ENCODE results near the gene CD160.

Gene CD160

GRCh38 chr1:145702052-145702451 lies 17.2 kb upstream of the CD160 start:
- H3K9ac ChIP-seq (ENCODE audit: insufficient read length, low read depth), result no peak overlapping the region
- H3K4me3 ChIP-seq (ENCODE audit: insufficient read length, low read depth), result no peak overlapping the region
- H3K36me3 ChIP-seq (ENCODE audit: insufficient read depth, insufficient read length, low read length), result no peaks in the 10 kb centered on the region
- peaks cover under 1% of the 10 kb centered on the region for H3K4me1 ChIP-seq (ENCODE audit: insufficient read depth, insufficient read length)
- H3K27me3 ChIP-seq (ENCODE audit: insufficient read depth, insufficient read length), result peaks cover 4% of the 10 kb centered on the region
- TF ChIP-seq SUZ12 (IDR thresholded peaks at IDR 0.05; ENCODE audit: extremely low read depth, insufficient read depth, insufficient read length) (no peak), ZNF274 (IDR thresholded peaks at IDR 0.05; ENCODE audit: low read depth, low read length) (no peak), YY1 (IDR thresholded peaks at IDR 0.05; ENCODE audit: insufficient read depth, insufficient read length) (no peak)
- no peaks in the 10 kb centered on the region for H3K9me3 ChIP-seq (ENCODE audit: insufficient read depth, low read length)
- DNase-seq (ENCODE audit: low read depth, low spot score), result no peak

GRCh38 chr1:145702826-145703225 lies 16.5 kb upstream of the CD160 start:
- Histone ChIP-seq H3K9ac (ENCODE audit: insufficient read length, low read depth) (no peak overlapping the region), H3K4me1 (ENCODE audit: insufficient read depth, insufficient read length) (peaks cover 7% of the 10 kb centered on the region), H3K4me3 (ENCODE audit: insufficient read length, low read depth) (no peak overlapping the region), H3K27me3 (ENCODE audit: insufficient read depth, insufficient read length) (peaks cover 4% of the 10 kb centered on the region), H3K9me3 (ENCODE audit: insufficient read depth, low read length) (no peaks in the 10 kb centered on the region), H3K36me3 (ENCODE audit: insufficient read depth, insufficient read length, low read length) (no peaks in the 10 kb centered on the region)
- no peak for DNase-seq (ENCODE audit: low read depth, low spot score)
- TF ChIP-seq YY1 (IDR thresholded peaks at IDR 0.05; ENCODE audit: insufficient read depth, insufficient read length) (no peak), SUZ12 (IDR thresholded peaks at IDR 0.05; ENCODE audit: extremely low read depth, insufficient read depth, insufficient read length) (no peak), ZNF274 (IDR thresholded peaks at IDR 0.05; ENCODE audit: low read depth, low read length) (no peak)

- Histone ChIP-seq H3K4me1 (ENCODE audit: insufficient read depth, insufficient read length) (peaks cover 10% of the 10 kb centered on the region), H3K4me3 (ENCODE audit: insufficient read length, low read depth) (no peak overlapping the region), H3K27me3 (ENCODE audit: insufficient read depth, insufficient read length) (no peaks in the 10 kb centered on the region), H3K36me3 (ENCODE audit: insufficient read depth, insufficient read length, low read length) (no peaks in the 10 kb centered on the region), H3K9me3 (ENCODE audit: insufficient read depth, low read length) (no peaks in the 10 kb centered on the region), H3K9ac (ENCODE audit: insufficient read length, low read depth) (no peak overlapping the region)
- TF ChIP-seq ZNF274 (IDR thresholded peaks at IDR 0.05; ENCODE audit: low read depth, low read length) (no peak), SUZ12 (IDR thresholded peaks at IDR 0.05; ENCODE audit: extremely low read depth, insufficient read depth, insufficient read length) (no peak), YY1 (IDR thresholded peaks at IDR 0.05; ENCODE audit: insufficient read depth, insufficient read length) (no peak)
- no peak for DNase-seq (ENCODE audit: low read depth, low spot score)
Observed at GRCh38 chr1:145705622-145706021, 13.7 kb upstream of the CD160 start.

DNA sequence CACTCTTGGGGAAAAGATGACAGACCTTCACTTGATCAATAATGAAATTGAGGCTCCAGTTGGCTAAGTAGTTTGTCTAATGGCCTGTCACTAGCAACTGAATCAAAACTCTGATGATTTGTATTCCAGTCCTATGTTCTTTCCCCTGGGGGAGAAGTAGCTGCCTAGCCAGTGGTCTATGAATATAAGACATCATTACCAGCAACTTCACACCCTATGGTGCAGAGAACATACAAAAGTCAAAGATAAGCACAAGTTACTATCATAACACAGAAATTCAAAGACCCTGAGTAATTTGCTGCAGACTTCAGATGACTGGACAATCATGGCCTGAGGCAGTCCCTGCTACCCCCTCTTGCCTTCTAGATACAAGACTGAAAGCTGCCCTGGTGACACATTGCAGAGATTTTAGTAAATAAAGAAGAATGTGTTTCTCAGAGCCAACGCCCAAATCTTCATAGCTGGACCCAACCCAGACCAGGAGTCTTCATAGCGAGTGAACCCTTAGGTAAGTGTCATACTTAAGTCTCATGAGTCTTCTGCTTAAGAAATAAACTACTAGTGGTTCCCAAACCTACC lies 13.1 kb upstream of the CD160 start:
- TF ChIP-seq YY1 (IDR thresholded peaks at IDR 0.05; ENCODE audit: insufficient read depth, insufficient read length) (no peak), ZNF274 (IDR thresholded peaks at IDR 0.05; ENCODE audit: low read depth, low read length) (no peak), SUZ12 (IDR thresholded peaks at IDR 0.05; ENCODE audit: extremely low read depth, insufficient read depth, insufficient read length) (no peak)
- Histone ChIP-seq H3K4me3 (ENCODE audit: insufficient read length, low read depth) (no peak overlapping the region), H3K9me3 (ENCODE audit: insufficient read depth, low read length) (no peaks in the 10 kb centered on the region), H3K9ac (ENCODE audit: insufficient read length, low read depth) (no peak overlapping the region), H3K27me3 (ENCODE audit: insufficient read depth, insufficient read length) (no peaks in the 10 kb centered on the region), H3K36me3 (ENCODE audit: insufficient read depth, insufficient read length, low read length) (no peaks in the 10 kb centered on the region), H3K4me1 (ENCODE audit: insufficient read depth, insufficient read length) (peaks cover 10% of the 10 kb centered on the region)
- DNase-seq (ENCODE audit: low read depth, low spot score), result no peak

DNA sequence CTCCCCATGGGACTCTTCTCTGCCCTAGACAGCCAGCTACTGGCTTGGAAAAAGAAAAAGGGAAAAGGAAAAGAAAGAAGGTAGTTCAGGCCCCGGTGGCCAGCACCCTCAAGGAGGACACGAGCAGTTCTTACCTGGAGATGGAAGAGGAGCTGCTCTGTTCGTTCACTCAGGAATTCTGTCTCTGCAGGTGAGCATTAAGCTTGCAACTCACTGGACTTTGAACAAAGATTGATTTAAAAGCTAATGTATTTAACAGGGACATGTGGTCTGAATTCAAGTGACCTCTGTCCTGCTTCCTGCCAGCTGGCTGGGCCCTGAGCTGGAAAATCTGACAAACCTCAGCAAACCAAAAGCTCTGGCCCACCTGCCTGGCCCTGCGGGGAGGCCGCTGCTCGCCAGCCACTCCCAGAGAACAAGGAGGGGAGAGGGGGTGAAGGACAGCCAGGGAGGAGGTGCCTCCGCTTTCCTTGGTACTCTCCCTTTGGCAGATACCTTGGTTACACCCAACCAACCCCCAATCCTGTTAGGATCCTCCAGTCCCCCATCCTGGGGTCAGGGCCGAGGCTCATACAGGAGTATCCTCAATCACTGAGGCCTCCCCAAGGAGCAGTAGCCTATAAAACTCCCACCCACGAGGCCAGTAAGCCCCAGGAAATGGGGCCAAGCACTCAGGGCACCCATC lies 12.0 kb upstream of the CD160 start, which contains the start of gene PDZK1:
PDZK1 (minus strand) TSS at position 186 of the 685 bp plus-strand sequence. CDS start 19,347 bp downstream, outside the sequence.
- no peaks in the 10 kb centered on the region for H3K27me3 ChIP-seq (ENCODE audit: insufficient read depth, insufficient read length)
- no peak within 1 kb of the TSS for H3K4me3 ChIP-seq (ENCODE audit: insufficient read length, low read depth)
- DNase-seq (ENCODE audit: low read depth, low spot score), result no peak
- no peaks in the 10 kb centered on the region for H3K9me3 ChIP-seq (ENCODE audit: insufficient read depth, low read length)
- no peak for TF ChIP-seq ZNF274 (IDR thresholded peaks at IDR 0.05; ENCODE audit: low read depth, low read length)
- peaks cover 10% of the 10 kb centered on the region for H3K4me1 ChIP-seq (ENCODE audit: insufficient read depth, insufficient read length)
- H3K9ac ChIP-seq (ENCODE audit: insufficient read length, low read depth), result no peak within 1 kb of the TSS
- no peaks in the 10 kb centered on the region for H3K36me3 ChIP-seq (ENCODE audit: insufficient read depth, insufficient read length, low read length)

- Histone ChIP-seq H3K4me1 (ENCODE audit: insufficient read depth, insufficient read length) (peaks cover 10% of the 10 kb centered on the region), H3K36me3 (ENCODE audit: insufficient read depth, insufficient read length, low read length) (no peaks in the 10 kb centered on the region), H3K9me3 (ENCODE audit: insufficient read depth, low read length) (no peaks in the 10 kb centered on the region), H3K9ac (ENCODE audit: insufficient read length, low read depth) (no peak overlapping the region), H3K4me3 (ENCODE audit: insufficient read length, low read depth) (no peak overlapping the region), H3K27me3 (ENCODE audit: insufficient read depth, insufficient read length) (no peaks in the 10 kb centered on the region)
- TF ChIP-seq YY1 (IDR thresholded peaks at IDR 0.05; ENCODE audit: insufficient read depth, insufficient read length), result no peak
- no peak for TF ChIP-seq ZNF274 (IDR thresholded peaks at IDR 0.05; ENCODE audit: low read depth, low read length)
- TF ChIP-seq SUZ12 (IDR thresholded peaks at IDR 0.05; ENCODE audit: extremely low read depth, insufficient read depth, insufficient read length), result no peak
- DNase-seq (ENCODE audit: low read depth, low spot score), result no peak
Observed at GRCh38 chr1:145708063-145708462, 11.2 kb upstream of the CD160 start.

DNA sequence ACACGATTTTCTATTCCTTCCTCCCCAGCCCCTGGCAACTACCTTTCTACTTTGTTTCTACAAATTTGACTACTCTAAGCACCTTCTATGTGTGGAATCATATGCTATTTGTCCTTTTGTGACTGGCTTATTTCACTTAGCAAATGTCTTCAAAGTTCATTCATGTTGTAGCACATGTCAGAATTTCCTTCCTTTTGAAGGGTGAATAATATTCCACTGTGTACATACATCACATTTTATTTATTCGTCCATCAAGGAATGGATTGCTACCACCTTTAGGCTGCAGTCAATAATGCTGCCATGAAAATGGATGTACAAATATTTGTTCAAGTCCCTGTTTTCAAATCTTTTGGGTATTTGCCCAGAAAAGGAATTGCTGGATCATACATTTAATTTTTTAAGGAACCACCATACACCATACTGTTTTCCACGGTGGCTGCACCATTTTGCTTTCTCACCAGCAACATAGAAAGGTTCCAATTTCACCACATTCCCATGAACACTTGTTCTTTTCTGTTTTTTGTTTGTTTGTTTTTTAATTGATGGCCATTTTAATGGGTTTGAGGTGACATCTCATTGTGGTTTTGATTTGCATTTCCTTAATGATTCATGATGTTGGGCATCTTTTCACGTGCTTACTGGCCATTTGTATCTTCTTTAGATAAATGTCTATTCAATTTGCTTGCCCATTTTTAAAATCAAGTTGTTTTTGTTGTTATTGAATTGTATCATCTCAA lies 8.8 kb upstream of the CD160 start:
- H3K9ac ChIP-seq (ENCODE audit: insufficient read length, low read depth), result no peak overlapping the region
- no peak overlapping the region for H3K4me3 ChIP-seq (ENCODE audit: insufficient read length, low read depth)
- TF ChIP-seq SUZ12 (IDR thresholded peaks at IDR 0.05; ENCODE audit: extremely low read depth, insufficient read depth, insufficient read length) (no peak), ZNF274 (IDR thresholded peaks at IDR 0.05; ENCODE audit: low read depth, low read length) (no peak), YY1 (IDR thresholded peaks at IDR 0.05; ENCODE audit: insufficient read depth, insufficient read length) (no peak)
- DNase-seq (ENCODE audit: low read depth, low spot score), result no peak
- no peaks in the 10 kb centered on the region for H3K27me3 ChIP-seq (ENCODE audit: insufficient read depth, insufficient read length)
- H3K4me1 ChIP-seq (ENCODE audit: insufficient read depth, insufficient read length), result peaks cover 15% of the 10 kb centered on the region
- H3K36me3 ChIP-seq (ENCODE audit: insufficient read depth, insufficient read length, low read length), result no peaks in the 10 kb centered on the region
- H3K9me3 ChIP-seq (ENCODE audit: insufficient read depth, low read length), result no peaks in the 10 kb centered on the region

Data from NT2/D1 (cell line).